K562 (cell line): Measurements from ENCODE around the gene ZMYND8. TPM values are rescaled to one million over a fixed set of nuclear protein-coding genes. Genes with fewer than 3 reads are reported as not detected.

ENCODE experiments used
- BRD4 ChIP-seq: fragments of 200-600 bp; sonication (generic); IDR thresholded peaks from 2 replicates; pipeline ENCODE4 v1.6.1; 2017; ENCODE audit warnings: inconsistent platforms
- GABPB2 ChIP-seq: fragments of 250-450 bp; sonication (Bioruptor Pico); conservative IDR thresholded peaks from 2 replicates; pipeline ENCODE4 v1.5.1; 2021; ENCODE audit warnings: mild to moderate bottlenecking
- L3MBTL2 ChIP-seq: fragments of 450-650 bp; IDR thresholded peaks from 2 replicates; pipeline ENCODE4 v1.6.1; 2016; ENCODE audit warnings: mild to moderate bottlenecking, moderate library complexity
- MTA3 ChIP-seq: fragments of 450-650 bp; formaldehyde crosslinking; IDR thresholded peaks from 2 replicates; pipeline ENCODE4 v1.6.1; 2017; ENCODE audit warnings: mild to moderate bottlenecking, borderline replicate concordance
- NFIC ChIP-seq: fragments of 450-650 bp; IDR thresholded peaks from 2 replicates; pipeline ENCODE4 v1.6.1; 2017; ENCODE audit warnings: mild to moderate bottlenecking, inconsistent platforms
- NR2C2 ChIP-seq, 2 experiments: fragments of 200-800 bp in 1 of 2; sonication (Bioruptor generic) in 1 of 2; sonication (generic) in 1 of 2; formaldehyde crosslinking in 1 of 2; IDR thresholded peaks; 2 replicates each; pipeline versions ENCODE4 v1.6.1 to v1.8.0; 2016 to 2022; ENCODE audit warnings: mild to moderate bottlenecking in 1 of 2, missing compliant biosample characterization in 1 of 2, missing genetic modification characterization in 1 of 2, missing genetic modification reagents in 1 of 2
- NRF1 ChIP-seq, 2 experiments: fragments of 450-650 bp; IDR thresholded peaks in 1 of 2; conservative IDR thresholded peaks in 1 of 2; 2 replicates each; pipeline ENCODE4 v1.6.1; 2014; ENCODE audit warnings: mild to moderate bottlenecking in 2 of 2
- RBM25 ChIP-seq: fragments of 200-400 bp; formaldehyde crosslinking; IDR thresholded peaks from 2 replicates; pipeline ENCODE4 v1.6.1; 2018; ENCODE audit warnings: low read length, low read depth, moderate library complexity; ENCODE audit not compliant: severe bottlenecking
- SAP30 ChIP-seq: fragments of 200-600 bp; sonication (generic); IDR thresholded peaks from 2 replicates; pipeline ENCODE4 v1.6.1; 2012; ENCODE audit warnings: borderline replicate concordance, low read depth, mild to moderate bottlenecking, moderate library complexity, low read length, control low read depth, inconsistent platforms; ENCODE audit not compliant: insufficient read depth, poor library complexity, severe bottlenecking
- SREBF2 ChIP-seq: sonication (generic); formaldehyde crosslinking; IDR thresholded peaks from 2 replicates; pipeline ENCODE4 v1.4.0; 2020; ENCODE audit warnings: mild to moderate bottlenecking, missing genetic modification reagents
- ZNF253 ChIP-seq: fragments of 250-450 bp; sonication (Bioruptor Pico); conservative IDR thresholded peaks from 2 replicates; pipeline ENCODE4 v1.6.1; 2021; ENCODE audit warnings: mild to moderate bottlenecking
- polyA plus RNA-seq, 8 experiments: library from polyadenylated mRNA; depleted of rRNA in 4 of 8; stranded (reverse) in 5 of 8; unstranded in 3 of 8; fragments of >200 nt; fragmentation: Nextera tagmentation in 2 of 8; fragmentation: Illumina TruSeq in 1 of 8; extraction: Ambion mirVana in 2 of 8; extraction: Trizol in 1 of 8; gene quantifications; 2 replicates each; pipeline versions ENCODE4 v1.2.1 to v1.2.3, GENCODE V29; 2011 to 2014; ENCODE audit warnings: inconsistent platforms in 1 of 8, missing spikeins in 1 of 8
- total RNA-seq, 7 experiments: library from RNA; depleted of rRNA in 6 of 7; stranded (reverse); fragments of >200 nt in 6 of 7; fragmentation: Illumina TruSeq in 2 of 7; extraction: Trizol in 2 of 7; gene quantifications; 2 replicates each; pipeline versions ENCODE4 v1.2.1 to v1.2.3, GENCODE V29; 2011 to 2021; ENCODE audit warnings: low replicate concordance in 1 of 7
- TF ChIP-seq, protein P1 (sequence below): sonication (generic); formaldehyde crosslinking; IDR thresholded peaks from 2 replicates; pipeline ENCODE4 v1.8.0; 2022; ENCODE audit warnings: mild to moderate bottlenecking, missing genetic modification reagents
- TF ChIP-seq, protein P2 (sequence below), 2 experiments: fragments of 450-650 bp; conservative IDR thresholded peaks; 2 replicates each; pipeline ENCODE4 v1.6.1; 2017; ENCODE audit warnings: mild to moderate bottlenecking in 2 of 2, moderate library complexity in 2 of 2
- TF ChIP-seq, protein P3 (sequence below): sonication (generic); formaldehyde crosslinking; IDR thresholded peaks from 2 replicates; pipeline ENCODE4 v1.9.0; 2022; ENCODE audit warnings: mild to moderate bottlenecking, missing genetic modification reagents
- TF ChIP-seq, protein P4 (sequence below), 2 experiments: fragments of 450-650 bp in 1 of 2; IDR thresholded peaks; 2 replicates each; pipeline ENCODE4 v1.6.1; 2011 to 2017; ENCODE audit warnings: low read depth in 2 of 2, antibody characterized with exemption in 1 of 2, borderline replicate concordance in 1 of 2, low read length in 1 of 2, mild to moderate bottlenecking in 1 of 2, mixed read lengths in 1 of 2; ENCODE audit not compliant: control insufficient read depth in 1 of 2

The ZMYND8 gene
- total and polyA plus RNA-seq, 9 of the 15 experiments (the other 6 are each of a cell fraction or from before 2014, with no cell fraction given), result 31.8 to 148 (median 71.9) TPM

DNA sequence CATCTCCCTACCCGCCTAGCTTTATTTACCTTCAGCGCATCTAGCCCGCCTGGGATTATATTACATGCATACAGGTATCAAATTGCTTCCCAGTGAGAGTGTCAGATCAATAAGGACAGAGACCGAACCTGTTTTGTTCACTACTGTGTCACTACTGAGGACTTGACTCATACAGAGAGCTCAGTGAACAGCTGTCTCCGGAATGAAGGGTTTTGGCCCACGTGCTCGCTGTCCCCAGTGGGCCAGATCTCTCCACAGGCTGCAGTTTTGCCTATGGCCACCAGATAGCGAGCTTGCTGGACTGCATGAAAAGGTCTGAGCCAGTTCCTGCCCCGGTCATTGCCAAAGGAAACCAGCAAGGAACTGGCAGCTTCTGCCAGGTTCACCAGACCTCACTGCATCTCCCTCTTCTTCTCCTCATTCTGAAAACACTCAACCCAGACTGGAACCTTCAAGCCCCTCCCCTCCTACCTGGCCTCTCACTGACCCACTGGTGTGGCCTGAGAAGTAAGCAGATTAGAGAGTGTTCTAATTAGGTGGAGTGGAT, 150.8 kb downstream of the ZMYND8 start (continued):
- TF ChIP-seq MTA3 (0 out of 2 replicates have a peak, but pooled peaks have one; percentile 19), L3MBTL2 (peak; percentile 56; the same call in 1 of the 2 replicates), SAP30 (no peak), NFIC (0 out of 2 replicates have a peak, but pooled peaks have one; percentile 6), ZNF253 (CRISPR knock-in tag) (no peak), NRF1 (conservative IDR thresholded peaks at IDR 0.05 in 1 of 2, IDR thresholded peaks at IDR 0.05 in 1 of 2) (0 out of 4 replicates have a peak, but pooled peaks of 1 of the 2 experiments have one; percentile 14), GABPB2 (no peak), SREBF2 (CRISPR knock-in tag) (no peak), RBM25 (no peak), BRD4 (no peak), NR2C2 (CRISPR knock-in tag; IDR thresholded peaks at IDR 0.05) (no peak), NR2C2 (tag; IDR thresholded peaks at IDR 0.05) (no peak)
- TF ChIP-seq, protein P1, sequence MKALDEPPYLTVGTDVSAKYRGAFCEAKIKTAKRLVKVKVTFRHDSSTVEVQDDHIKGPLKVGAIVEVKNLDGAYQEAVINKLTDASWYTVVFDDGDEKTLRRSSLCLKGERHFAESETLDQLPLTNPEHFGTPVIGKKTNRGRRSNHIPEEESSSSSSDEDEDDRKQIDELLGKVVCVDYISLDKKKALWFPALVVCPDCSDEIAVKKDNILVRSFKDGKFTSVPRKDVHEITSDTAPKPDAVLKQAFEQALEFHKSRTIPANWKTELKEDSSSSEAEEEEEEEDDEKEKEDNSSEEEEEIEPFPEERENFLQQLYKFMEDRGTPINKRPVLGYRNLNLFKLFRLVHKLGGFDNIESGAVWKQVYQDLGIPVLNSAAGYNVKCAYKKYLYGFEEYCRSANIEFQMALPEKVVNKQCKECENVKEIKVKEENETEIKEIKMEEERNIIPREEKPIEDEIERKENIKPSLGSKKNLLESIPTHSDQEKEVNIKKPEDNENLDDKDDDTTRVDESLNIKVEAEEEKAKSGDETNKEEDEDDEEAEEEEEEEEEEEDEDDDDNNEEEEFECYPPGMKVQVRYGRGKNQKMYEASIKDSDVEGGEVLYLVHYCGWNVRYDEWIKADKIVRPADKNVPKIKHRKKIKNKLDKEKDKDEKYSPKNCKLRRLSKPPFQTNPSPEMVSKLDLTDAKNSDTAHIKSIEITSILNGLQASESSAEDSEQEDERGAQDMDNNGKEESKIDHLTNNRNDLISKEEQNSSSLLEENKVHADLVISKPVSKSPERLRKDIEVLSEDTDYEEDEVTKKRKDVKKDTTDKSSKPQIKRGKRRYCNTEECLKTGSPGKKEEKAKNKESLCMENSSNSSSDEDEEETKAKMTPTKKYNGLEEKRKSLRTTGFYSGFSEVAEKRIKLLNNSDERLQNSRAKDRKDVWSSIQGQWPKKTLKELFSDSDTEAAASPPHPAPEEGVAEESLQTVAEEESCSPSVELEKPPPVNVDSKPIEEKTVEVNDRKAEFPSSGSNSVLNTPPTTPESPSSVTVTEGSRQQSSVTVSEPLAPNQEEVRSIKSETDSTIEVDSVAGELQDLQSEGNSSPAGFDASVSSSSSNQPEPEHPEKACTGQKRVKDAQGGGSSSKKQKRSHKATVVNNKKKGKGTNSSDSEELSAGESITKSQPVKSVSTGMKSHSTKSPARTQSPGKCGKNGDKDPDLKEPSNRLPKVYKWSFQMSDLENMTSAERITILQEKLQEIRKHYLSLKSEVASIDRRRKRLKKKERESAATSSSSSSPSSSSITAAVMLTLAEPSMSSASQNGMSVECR (CRISPR knock-in tag), result 0 out of 2 replicates have a peak, but pooled peaks have one; percentile 25
- TF ChIP-seq, protein P2, sequence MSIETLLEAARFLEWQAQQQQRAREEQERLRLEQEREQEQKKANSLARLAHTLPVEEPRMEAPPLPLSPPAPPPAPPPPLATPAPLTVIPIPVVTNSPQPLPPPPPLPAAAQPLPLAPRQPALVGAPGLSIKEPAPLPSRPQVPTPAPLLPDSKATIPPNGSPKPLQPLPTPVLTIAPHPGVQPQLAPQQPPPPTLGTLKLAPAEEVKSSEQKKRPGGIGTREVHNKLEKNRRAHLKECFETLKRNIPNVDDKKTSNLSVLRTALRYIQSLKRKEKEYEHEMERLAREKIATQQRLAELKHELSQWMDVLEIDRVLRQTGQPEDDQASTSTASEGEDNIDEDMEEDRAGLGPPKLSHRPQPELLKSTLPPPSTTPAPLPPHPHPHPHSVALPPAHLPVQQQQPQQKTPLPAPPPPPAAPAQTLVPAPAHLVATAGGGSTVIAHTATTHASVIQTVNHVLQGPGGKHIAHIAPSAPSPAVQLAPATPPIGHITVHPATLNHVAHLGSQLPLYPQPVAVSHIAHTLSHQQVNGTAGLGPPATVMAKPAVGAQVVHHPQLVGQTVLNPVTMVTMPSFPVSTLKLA (conservative IDR thresholded peaks at IDR 0.05), result peak; percentile 62 to 80
- TF ChIP-seq, protein P3, sequence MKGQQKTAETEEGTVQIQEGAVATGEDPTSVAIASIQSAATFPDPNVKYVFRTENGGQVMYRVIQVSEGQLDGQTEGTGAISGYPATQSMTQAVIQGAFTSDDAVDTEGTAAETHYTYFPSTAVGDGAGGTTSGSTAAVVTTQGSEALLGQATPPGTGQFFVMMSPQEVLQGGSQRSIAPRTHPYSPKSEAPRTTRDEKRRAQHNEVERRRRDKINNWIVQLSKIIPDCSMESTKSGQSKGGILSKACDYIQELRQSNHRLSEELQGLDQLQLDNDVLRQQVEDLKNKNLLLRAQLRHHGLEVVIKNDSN, result peak; percentile 79
- TF ChIP-seq, protein P4, sequence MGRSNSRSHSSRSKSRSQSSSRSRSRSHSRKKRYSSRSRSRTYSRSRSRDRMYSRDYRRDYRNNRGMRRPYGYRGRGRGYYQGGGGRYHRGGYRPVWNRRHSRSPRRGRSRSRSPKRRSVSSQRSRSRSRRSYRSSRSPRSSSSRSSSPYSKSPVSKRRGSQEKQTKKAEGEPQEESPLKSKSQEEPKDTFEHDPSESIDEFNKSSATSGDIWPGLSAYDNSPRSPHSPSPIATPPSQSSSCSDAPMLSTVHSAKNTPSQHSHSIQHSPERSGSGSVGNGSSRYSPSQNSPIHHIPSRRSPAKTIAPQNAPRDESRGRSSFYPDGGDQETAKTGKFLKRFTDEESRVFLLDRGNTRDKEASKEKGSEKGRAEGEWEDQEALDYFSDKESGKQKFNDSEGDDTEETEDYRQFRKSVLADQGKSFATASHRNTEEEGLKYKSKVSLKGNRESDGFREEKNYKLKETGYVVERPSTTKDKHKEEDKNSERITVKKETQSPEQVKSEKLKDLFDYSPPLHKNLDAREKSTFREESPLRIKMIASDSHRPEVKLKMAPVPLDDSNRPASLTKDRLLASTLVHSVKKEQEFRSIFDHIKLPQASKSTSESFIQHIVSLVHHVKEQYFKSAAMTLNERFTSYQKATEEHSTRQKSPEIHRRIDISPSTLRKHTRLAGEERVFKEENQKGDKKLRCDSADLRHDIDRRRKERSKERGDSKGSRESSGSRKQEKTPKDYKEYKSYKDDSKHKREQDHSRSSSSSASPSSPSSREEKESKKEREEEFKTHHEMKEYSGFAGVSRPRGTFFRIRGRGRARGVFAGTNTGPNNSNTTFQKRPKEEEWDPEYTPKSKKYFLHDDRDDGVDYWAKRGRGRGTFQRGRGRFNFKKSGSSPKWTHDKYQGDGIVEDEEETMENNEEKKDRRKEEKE (IDR thresholded peaks at IDR 0.05; ENCODE audit: borderline replicate concordance in 1 of 2, control insufficient read depth in 1 of 2, low read depth in 2 of 2, low read length in 1 of 2), result peak in 1 of 2 experiments; percentile 76; a peak in 1 of 4 replicates
